HuH-7.5 (cell line): ENCODE data around the gene IRF6.

Source experiments
- DNase-seq: peaks from one replicate; pipeline ENCODE4 v3.0.0; 2011; ENCODE audit warnings: low spot score

IRF6 gene

DNA sequence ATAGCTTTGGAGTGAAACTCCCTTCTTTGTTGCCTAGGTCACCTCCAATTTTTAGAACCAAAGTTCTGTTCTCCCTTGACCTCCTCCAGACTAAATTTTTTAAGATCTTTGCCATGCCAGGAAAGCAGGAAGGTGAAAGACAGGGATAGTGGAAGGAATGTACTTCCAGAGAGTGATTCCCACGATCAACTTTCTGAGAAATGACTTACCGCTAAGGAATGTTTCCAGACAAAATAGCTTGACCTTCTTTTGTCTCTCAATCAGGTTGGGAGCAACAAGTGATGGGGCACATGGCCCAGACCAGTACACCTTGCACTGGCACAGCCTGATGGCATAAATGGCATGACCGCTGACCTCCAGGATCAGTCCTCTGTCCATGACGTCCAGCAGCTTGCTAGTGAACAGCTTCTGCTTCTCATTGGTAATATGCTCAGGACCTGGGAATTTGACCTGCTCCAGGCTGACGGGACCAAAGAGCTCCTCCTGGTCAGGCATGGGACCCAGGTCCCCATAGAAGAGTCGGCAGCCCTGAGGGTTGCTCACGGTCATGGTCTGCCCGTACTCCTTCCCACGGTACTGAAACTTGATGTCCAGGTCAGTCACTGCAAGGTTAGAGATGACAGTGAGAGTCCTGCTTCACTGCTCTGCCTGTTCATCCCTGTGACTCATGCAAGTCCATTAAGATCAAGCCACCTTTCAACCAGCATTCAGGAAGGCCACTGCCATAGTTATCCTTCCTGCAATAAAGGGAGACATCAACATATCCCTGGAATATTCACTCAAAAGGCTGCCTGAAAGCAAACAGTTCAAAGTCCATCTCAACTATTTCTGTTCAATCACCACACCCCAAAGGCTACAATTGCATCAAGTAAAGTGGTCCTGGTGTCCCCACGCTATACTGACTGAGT is 15.4 kb downstream of the IRF6 start:
- DNase-seq = no peak

- no peak for DNase-seq
These were observed 16.7 kb downstream of the IRF6 start for GRCh38 chr1:209789245-209789644.

DNA sequence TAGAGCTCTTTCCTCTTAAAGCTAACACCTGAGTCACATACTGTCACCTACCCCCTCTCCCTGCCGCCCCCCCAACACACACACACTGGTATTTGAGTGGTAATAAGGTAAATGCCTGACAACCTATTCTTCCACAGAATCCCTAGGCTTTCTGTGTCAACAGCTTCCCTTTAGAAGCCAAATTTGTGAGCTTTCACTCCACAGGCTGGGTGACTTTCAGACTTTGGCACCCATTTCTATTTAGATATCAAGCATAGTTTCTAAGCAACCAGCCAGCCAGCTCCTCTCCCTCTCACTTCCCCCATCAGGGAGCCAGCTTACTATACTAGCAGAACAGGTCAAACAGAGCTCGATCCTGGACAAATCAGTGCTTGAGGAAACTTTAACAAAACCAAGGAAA is 18.4 kb downstream of the IRF6 start:
- DNase-seq = no peak

DNA sequence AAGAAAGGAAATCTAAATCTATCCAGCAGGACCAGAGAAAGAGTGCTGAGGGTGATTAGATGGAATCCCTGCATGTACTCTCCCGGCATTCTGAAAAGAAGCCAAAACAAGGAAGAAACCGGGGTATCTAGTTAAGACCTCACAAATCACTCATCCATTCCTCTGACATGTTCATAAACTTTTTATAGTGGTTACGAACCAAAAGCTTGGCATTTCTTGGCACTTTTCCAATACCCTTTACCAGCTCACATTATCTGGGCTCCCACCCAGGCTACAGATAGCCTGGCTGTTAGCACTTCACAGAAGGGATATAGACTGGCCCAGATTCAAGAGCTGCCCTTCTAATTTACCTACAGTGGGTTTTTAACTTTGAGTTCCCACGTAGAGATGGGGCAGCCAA is 19.8 kb downstream of the IRF6 start:
- DNase-seq = no peak

GRCh38 chr1:209785592-209785991 is 20.4 kb downstream of the IRF6 start:
- no peak for DNase-seq

DNA sequence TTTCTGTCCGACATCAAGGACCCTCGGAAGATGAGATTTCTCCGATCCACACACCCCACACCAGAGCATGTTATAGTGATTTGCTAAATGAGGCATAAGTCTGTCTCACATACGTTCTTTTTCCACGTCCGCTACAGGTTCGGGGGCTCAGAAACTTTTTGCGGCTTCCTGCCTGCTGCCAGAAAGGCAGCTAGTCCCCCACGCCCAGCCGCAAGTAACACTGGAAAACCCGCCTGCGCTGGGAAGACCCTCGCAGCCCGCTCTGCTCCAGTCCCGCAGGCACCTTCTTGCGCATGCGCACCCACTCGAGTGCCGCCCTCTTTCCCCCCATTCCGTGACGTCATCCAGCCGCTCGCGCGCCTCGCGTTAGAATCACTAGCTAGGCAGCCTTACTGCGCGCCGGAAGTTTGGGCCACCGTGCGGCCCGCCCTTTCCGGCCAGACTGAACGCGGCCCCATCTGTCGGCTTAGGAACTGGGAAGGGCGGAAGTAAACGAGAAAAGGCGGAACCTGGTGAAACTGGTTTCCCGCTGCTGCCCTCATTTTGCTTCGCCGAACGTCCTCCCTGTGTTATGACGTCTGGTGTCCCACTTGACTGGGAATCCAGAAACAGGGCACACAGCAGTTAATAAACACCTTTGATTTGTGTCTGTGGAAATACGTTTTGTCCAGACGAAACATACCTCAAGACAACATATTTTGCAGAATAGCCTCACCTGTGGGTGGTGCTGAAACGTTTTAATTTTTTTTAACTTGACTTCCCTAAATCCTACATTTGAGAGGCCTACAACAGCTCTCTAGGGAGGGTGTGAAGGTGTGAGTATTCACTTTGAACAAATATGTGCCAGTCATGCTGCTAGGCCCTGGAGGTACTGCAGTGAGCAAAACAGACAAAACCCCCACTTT is 21.4 kb downstream of the IRF6 start, which contains the start of gene C1orf74:
C1orf74 (minus strand) TSS at position 295 of the 905 bp plus-strand sequence. CDS start 925 bp downstream, outside the sequence.
- peak; percentile 79 for DNase-seq

- no peak for DNase-seq
These were observed 22.6 kb downstream of the IRF6 start for GRCh38 chr1:209783386-209783785.

- DNase-seq = no peak
These were observed 25.7 kb downstream of the IRF6 start for GRCh38 chr1:209780268-209780667.

DNA sequence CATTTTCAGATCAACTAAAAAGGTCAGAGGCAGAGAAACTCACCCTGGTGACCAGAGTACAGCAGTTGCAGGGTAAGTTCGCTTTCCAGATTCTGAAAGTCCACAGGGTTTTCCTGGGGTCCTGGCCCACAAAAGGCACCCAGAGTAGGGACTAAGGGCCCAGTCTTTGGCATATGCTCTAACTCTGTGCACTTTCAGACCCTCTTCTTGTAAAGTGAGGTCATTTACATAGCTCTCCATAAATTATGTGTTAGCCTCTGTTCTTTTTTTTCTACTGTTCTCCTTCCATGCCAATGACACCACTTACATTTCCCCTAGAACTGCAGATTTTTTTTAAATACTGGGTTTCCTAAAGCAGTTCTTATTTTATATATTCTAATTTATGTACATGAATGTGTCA is 27.8 kb downstream of the IRF6 start:
- no peak for DNase-seq

GRCh38 chr1:209777587-209777986 is 28.4 kb downstream of the IRF6 start:
- DNase-seq = no peak

GRCh38 chr1:209775678-209776077 is 30.3 kb downstream of the IRF6 start:
- DNase-seq = no peak

DNA sequence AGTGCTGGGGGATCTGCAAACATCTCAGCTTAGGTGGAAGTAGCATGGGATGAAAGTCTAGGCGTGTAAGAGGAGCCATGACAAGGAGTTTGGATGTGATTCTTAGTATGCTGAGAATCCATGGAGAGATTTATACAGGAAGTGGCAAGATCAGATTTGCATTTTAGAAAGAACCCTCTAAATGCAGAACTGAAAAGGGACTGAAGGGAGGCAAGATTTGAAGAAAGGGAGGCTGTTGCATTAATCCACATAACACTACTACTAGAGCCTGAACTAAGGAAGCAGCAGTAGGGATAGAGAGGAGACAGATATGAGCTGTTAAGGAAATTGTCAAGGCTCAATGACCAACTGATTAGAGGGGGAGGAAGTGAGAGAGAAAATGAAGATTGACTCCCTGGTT is 31.4 kb downstream of the IRF6 start:
- no peak for DNase-seq

GRCh38 chr1:209772126-209772525 is 33.8 kb downstream of the IRF6 start:
- DNase-seq = no peak

DNA sequence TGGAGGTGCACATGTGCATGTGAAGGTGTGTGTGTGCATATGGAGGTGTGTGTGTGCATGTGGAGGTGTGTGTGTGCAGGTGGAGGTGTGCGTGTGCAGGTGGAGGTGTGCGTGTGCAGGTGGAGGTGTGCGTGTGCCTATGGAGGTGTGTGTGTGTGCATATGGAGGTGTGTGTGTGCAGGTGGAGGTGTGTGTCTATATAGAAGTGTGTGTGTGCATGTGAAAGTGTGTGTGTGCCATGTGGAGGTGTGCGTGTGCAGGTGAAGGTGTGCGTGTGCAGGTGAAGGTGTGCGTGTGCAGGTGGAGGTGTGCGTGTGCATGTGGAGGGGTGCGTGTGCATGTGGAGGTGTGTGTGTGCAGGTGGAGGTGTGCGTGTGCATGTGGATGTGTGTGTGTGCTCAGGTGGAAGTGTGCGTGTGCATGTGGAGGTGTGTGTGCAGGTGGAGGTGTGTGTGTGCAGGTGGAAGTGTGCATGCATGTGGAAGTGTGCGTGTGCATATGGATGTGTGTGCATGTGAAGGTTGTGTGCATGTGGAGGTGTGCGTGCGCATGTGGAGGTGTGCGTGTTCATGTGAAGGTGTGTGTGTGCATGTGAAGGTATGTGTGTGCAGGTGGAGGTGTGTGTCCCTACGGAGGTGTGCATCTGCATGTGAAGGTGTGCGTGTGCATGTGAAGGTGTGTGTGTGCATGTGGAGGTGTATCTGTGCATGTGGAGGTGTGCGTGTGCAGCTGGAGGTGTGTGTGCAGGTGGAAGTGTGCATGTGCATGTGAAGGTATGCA is 35.1 kb downstream of the IRF6 start:
- no peak for DNase-seq

GRCh38 chr1:209769971-209770370 is 36.0 kb downstream of the IRF6 start:
- DNase-seq = no peak

DNA sequence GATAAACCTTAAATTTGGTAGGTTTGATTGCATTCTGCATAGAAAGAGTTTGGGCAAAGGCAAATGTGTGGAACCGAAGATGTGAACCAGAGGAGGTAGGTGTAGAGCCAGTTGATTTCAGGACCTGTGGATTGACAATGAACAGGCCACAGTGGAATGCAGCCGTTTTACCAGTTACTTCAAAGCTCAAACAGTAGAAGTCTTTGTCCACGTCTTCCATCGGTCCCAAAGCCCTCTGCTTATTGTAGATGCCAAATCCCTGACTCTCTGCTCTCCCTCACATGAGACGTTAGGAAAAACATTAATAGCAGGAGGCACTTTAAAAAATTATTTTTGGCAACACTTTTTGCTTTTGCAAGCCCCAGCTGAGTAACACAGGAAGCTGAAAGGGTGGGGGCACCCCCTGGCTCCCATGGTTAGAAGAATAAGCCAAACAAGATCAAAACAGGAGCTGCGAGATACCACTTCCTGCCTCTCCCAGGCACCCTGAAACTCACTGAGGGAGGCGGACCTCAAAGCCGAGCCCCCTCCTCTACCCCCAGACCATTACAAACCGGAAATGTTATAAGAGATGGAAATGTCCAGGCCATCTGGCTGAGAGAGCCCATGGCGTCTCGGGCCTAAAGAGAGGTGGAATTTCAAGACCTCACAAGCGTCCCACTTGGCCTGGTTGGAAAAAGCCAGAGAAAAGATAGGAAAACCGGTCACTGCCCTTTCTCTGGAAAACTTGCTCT is 36.6 kb downstream of the IRF6 start:
- no peak for DNase-seq

- DNase-seq = no peak
These were observed 37.6 kb downstream of the IRF6 start for GRCh38 chr1:209768354-209768774.

DNA sequence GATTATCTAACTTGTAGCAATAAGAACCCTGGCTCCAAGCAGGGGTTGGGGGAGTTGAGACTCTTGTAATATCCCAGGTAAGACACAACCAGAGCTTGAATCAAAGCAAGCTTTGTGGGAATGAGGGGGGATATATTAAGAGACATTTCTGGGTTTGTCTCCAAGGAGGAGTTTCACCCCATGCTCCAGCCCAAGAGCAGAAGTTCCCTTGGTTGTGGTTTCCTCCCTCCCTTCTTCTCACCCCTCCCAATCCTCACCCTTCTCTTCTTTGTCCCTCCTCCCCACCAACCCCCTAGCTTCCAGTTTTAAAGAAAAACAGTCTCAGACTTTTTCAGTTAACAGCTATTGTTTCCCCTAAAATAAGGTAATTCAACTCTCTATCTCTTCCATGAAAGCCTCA is 38.2 kb downstream of the IRF6 start:
- no peak for DNase-seq

DNA sequence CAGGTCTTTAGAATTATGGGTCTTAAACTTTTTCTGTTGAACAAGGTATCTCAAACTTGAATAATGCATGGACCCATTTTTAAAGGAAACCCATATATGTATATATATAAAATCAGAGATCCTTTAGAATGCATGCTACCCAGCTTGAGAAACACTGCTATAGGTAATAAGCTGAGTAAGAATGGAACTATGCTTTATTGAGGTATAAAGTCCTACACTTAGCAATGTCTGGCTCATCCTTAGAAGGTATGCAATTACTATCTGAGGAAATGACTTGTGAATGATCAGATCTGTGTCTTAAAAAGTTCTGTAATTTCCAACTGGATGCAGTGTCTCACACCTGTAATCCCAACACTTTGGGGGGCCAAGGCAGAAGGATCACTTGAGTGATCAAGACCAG is 38.8 kb downstream of the IRF6 start:
- DNase-seq = no peak

- DNase-seq = no peak
These were observed 39.9 kb downstream of the IRF6 start for GRCh38 chr1:209766051-209766450.

- no peak for DNase-seq
These were observed 44.8 kb downstream of the IRF6 start for GRCh38 chr1:209761011-209761635.
